Measurements from ENCODE around the gene BMP2K.
"Not testable (repeated sequence)": the region's sequence is repeated elsewhere in the genome, so short reads cannot be mapped to it uniquely, and the experiment has no call there.

- TF ChIP-seq RXRA (IDR thresholded peaks at IDR 0.05); CTCF (IDR thresholded peaks at IDR 0.05; ENCODE audit: low read depth, low read length, missing input control); RAD21 (IDR thresholded peaks at IDR 0.05); TAF1 (conservative IDR thresholded peaks at IDR 0.05); EGR1 (IDR thresholded peaks at IDR 0.05; ENCODE audit: low read depth in 2 of 2); SP1 (IDR thresholded peaks at IDR 0.05); HNF4G (IDR thresholded peaks at IDR 0.05); HNF4A (conservative IDR thresholded peaks at IDR 0.05); JUND (IDR thresholded peaks at IDR 0.05): not testable (repeated sequence)
Observed at GRCh38 chr4:78868712-78869111, 92.6 kb downstream of the BMP2K start.
